GM21576 (cell line): ENCODE data around the gene CORO2A.

Experiments used
- ATAC-seq: cut with Tn5 transposase; IDR thresholded peaks from one replicate; pipeline ENCODE4 v1.9.1; 2021; ENCODE audit warnings: mild to moderate bottlenecking, moderate library complexity; ENCODE audit not compliant: unreplicated experiment

The CORO2A gene

GRCh38 chr9:98193336-98193944 is 1.0 kb upstream of the CORO2A start:
- no peak for ATAC-seq

GRCh38 chr9:98191671-98192502 is 550 bp downstream of the CORO2A start:
- ATAC-seq, result peak; percentile 11

GRCh38 chr9:98191181-98191608 is 1.2 kb downstream of the CORO2A start:
- ATAC-seq, result no peak

GRCh38 chr9:98190757-98191105 is 1.7 kb downstream of the CORO2A start:
- no peak for ATAC-seq

- ATAC-seq, result no peak
Observed at GRCh38 chr9:98189412-98189811, 3.0 kb downstream of the CORO2A start.

- no peak for ATAC-seq
Observed at GRCh38 chr9:98187926-98188325, 4.5 kb downstream of the CORO2A start.

GRCh38 chr9:98186236-98186635 is 6.2 kb downstream of the CORO2A start:
- no peak for ATAC-seq

- no peak for ATAC-seq
Observed at GRCh38 chr9:98185611-98186171, 6.7 kb downstream of the CORO2A start.

- ATAC-seq, result no peak
Observed at GRCh38 chr9:98185021-98185567, 7.3 kb downstream of the CORO2A start.

GRCh38 chr9:98184326-98184725 is 8.1 kb downstream of the CORO2A start:
- ATAC-seq, result no peak

GRCh38 chr9:98182889-98183599 is 9.4 kb downstream of the CORO2A start:
- ATAC-seq, result no peak

- ATAC-seq, result no peak
Observed at GRCh38 chr9:98182069-98182820, 10.2 kb downstream of the CORO2A start.

GRCh38 chr9:98181746-98182068 is 10.7 kb downstream of the CORO2A start:
- ATAC-seq, result no peak

GRCh38 chr9:98180996-98181395 is 11.4 kb downstream of the CORO2A start:
- ATAC-seq, result no peak

GRCh38 chr9:98178874-98179850 is 13.3 kb downstream of the CORO2A start:
- no peak for ATAC-seq

- ATAC-seq, result no peak
Observed at GRCh38 chr9:98176391-98177259, 15.8 kb downstream of the CORO2A start.

- no peak for ATAC-seq
Observed at GRCh38 chr9:98175762-98176161, 16.7 kb downstream of the CORO2A start.

GRCh38 chr9:98175028-98175569 is 17.3 kb downstream of the CORO2A start:
- ATAC-seq, result no peak
